DMS 273 treated with DMSO at 0.1 percent for 48 hours (cell line): ENCODE data around the gene FNDC7.
"Not testable (repeated sequence)": the region's sequence is repeated elsewhere in the genome, so short reads cannot be mapped to it uniquely, and the experiment has no call there.

Experiments used
- DNase-seq: peaks from one replicate; lab custom pipeline; 2025; lab: John Stamatoyannopoulos, UW

Gene FNDC7

GRCh38 chr1:108699375-108700332 lies 13.1 kb upstream of the FNDC7 start:
- DNase-seq: no peak

- DNase-seq: no peak
These were observed 11.4 kb upstream of the FNDC7 start for GRCh38 chr1:108701176-108701849.

- DNase-seq: not testable (repeated sequence)
These were observed 10.6 kb upstream of the FNDC7 start for GRCh38 chr1:108702109-108702508.

- DNase-seq: no peak
These were observed 8.8 kb upstream of the FNDC7 start for GRCh38 chr1:108703939-108704338.

- DNase-seq: no peak
These were observed 8.2 kb upstream of the FNDC7 start for GRCh38 chr1:108704496-108704895.

- no peak for DNase-seq
These were observed 6.1 kb upstream of the FNDC7 start for GRCh38 chr1:108706643-108707042.

- no peak for DNase-seq
These were observed 3.7 kb upstream of the FNDC7 start for GRCh38 chr1:108708691-108709660.

- DNase-seq: no peak
These were observed 3.2 kb downstream of the FNDC7 start for GRCh38 chr1:108715932-108716331.

GRCh38 chr1:108716437-108717230 lies 3.9 kb downstream of the FNDC7 start:
- no peak for DNase-seq

GRCh38 chr1:108717774-108718316 lies 5.1 kb downstream of the FNDC7 start:
- no peak for DNase-seq

GRCh38 chr1:108718927-108719655 lies 6.4 kb downstream of the FNDC7 start:
- DNase-seq: no peak

- DNase-seq: no peak
These were observed 7.1 kb downstream of the FNDC7 start for GRCh38 chr1:108719656-108720435.

GRCh38 chr1:108722292-108722691 lies 9.6 kb downstream of the FNDC7 start:
- DNase-seq: no peak

GRCh38 chr1:108725906-108726305 lies 13.2 kb downstream of the FNDC7 start:
- no peak for DNase-seq

GRCh38 chr1:108728327-108728923 lies 15.7 kb downstream of the FNDC7 start:
- DNase-seq: no peak

GRCh38 chr1:108729481-108729880 lies 16.8 kb downstream of the FNDC7 start:
- DNase-seq: no peak

- no peak for DNase-seq
These were observed 19.7 kb downstream of the FNDC7 start for GRCh38 chr1:108732398-108732797.

- DNase-seq: no peak
These were observed 21.6 kb downstream of the FNDC7 start for GRCh38 chr1:108734171-108734865.
